Activated CD4-positive, alpha-beta T cell treated with anti-CD3 and anti-CD28 coated beads, Interleukin-10, Interleukin-2, amounts not matched to agents 100 ng/mL and 50 ng/mL, durations not matched to agents 16 hours and 8 hours (primary cell): Measurements from ENCODE around the gene UCK1.
"Not testable (repeated sequence)": the region's sequence is repeated elsewhere in the genome, so short reads cannot be mapped to it uniquely, and the experiment has no call there.

ENCODE experiments used
- DNase-seq: peaks from one replicate; pipeline ENCODE4 v3.0.0-alpha.2; 2020

The UCK1 gene

GRCh38 chr9:131523086-131523388 lies 8.0 kb downstream of the UCK1 start:
- DNase-seq = no peak

GRCh38 chr9:131522257-131523085 lies 8.6 kb downstream of the UCK1 start:
- DNase-seq = no peak

GRCh38 chr9:131521822-131522221 lies 9.2 kb downstream of the UCK1 start:
- DNase-seq = no peak

GRCh38 chr9:131521203-131521602 lies 9.9 kb downstream of the UCK1 start:
- DNase-seq = no peak

- DNase-seq = no peak
Observed at GRCh38 chr9:131520503-131520902, 10.6 kb downstream of the UCK1 start.

- no peak for DNase-seq
Observed at GRCh38 chr9:131518553-131518952, 12.5 kb downstream of the UCK1 start.

GRCh38 chr9:131517761-131518190 lies 13.3 kb downstream of the UCK1 start:
- DNase-seq = no peak

- DNase-seq = no peak
Observed at GRCh38 chr9:131516930-131517329, 14.1 kb downstream of the UCK1 start.

GRCh38 chr9:131516100-131516499 lies 15.0 kb downstream of the UCK1 start:
- no peak for DNase-seq

- not testable (repeated sequence) for DNase-seq
Observed at GRCh38 chr9:131515559-131516031, 15.5 kb downstream of the UCK1 start.

- no peak for DNase-seq
Observed at GRCh38 chr9:131513177-131513576, 17.9 kb downstream of the UCK1 start.

GRCh38 chr9:131511880-131512279 lies 19.2 kb downstream of the UCK1 start:
- DNase-seq = no peak

- no peak for DNase-seq
Observed at GRCh38 chr9:131511416-131511815, 19.6 kb downstream of the UCK1 start.

GRCh38 chr9:131505012-131505411 lies 26.1 kb downstream of the UCK1 start:
- DNase-seq = no peak

GRCh38 chr9:131503626-131504465 lies 27.2 kb downstream of the UCK1 start:
- DNase-seq = peak; percentile 89

- DNase-seq = peak; percentile 95
Observed at GRCh38 chr9:131502781-131503625, 28.1 kb downstream of the UCK1 start, which contains the start of gene POMT1. POMT1 (plus strand) TSS chr9:131502918; CDS start chr9:131504219, 1,301 bp downstream.

GRCh38 chr9:131500939-131501541 lies 30.0 kb downstream of the UCK1 start:
- DNase-seq = peak; percentile 85

GRCh38 chr9:131500377-131500776 lies 30.7 kb downstream of the UCK1 start:
- DNase-seq = peak; percentile 89

- no peak for DNase-seq
Observed at GRCh38 chr9:131499254-131499767, 31.8 kb downstream of the UCK1 start.

- no peak for DNase-seq
Observed at GRCh38 chr9:131496844-131497405, 34.1 kb downstream of the UCK1 start.

- DNase-seq = no peak
Observed at GRCh38 chr9:131495785-131496184, 35.3 kb downstream of the UCK1 start.
